ENCODE measurements around the gene PFDN4.

DNA sequence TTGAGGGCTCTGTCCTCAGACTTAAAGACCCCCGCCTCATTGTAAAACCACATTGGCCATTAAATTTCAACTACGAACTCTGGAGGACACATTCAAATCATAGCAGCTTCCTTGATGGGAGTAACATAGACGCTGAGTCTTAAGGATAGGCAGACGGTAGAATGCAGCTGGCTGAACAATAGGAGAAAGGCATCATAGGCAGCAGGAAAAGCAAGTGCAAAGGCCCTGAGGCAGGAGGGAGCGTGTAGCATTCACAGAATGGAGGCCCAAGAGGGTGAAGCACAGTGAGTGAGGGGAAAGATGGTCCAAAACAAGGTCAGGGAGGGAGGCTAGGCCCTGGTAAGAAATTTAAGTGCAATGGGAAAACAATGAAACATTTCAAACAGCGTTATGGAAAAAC is 8.6 kb upstream of the PFDN4 start:
- no peak for TF ChIP-seq EZH2 (IDR thresholded peaks at IDR 0.05; ENCODE audit: borderline replicate concordance, low read depth, low read length, severe bottlenecking)
- TF ChIP-seq, protein P1, sequence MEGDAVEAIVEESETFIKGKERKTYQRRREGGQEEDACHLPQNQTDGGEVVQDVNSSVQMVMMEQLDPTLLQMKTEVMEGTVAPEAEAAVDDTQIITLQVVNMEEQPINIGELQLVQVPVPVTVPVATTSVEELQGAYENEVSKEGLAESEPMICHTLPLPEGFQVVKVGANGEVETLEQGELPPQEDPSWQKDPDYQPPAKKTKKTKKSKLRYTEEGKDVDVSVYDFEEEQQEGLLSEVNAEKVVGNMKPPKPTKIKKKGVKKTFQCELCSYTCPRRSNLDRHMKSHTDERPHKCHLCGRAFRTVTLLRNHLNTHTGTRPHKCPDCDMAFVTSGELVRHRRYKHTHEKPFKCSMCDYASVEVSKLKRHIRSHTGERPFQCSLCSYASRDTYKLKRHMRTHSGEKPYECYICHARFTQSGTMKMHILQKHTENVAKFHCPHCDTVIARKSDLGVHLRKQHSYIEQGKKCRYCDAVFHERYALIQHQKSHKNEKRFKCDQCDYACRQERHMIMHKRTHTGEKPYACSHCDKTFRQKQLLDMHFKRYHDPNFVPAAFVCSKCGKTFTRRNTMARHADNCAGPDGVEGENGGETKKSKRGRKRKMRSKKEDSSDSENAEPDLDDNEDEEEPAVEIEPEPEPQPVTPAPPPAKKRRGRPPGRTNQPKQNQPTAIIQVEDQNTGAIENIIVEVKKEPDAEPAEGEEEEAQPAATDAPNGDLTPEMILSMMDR (IDR thresholded peaks at IDR 0.05; ENCODE audit: borderline replicate concordance, extremely low read depth, low read length, poor library complexity, severe bottlenecking): no peak
